NCI-H774 (cell line): ENCODE results near the gene SBF1.

ENCODE experiments used
- DNase-seq: peaks from one replicate; lab custom pipeline; 2025; lab: John Stamatoyannopoulos, UW

Gene SBF1

GRCh38 chr22:50506611-50507420 is 32.0 kb upstream of the SBF1 start:
- DNase-seq, result no peak

- DNase-seq, result no peak
Observed at GRCh38 chr22:50505776-50506610, 31.2 kb upstream of the SBF1 start.

GRCh38 chr22:50505276-50505775 is 30.5 kb upstream of the SBF1 start:
- DNase-seq, result no peak

DNA sequence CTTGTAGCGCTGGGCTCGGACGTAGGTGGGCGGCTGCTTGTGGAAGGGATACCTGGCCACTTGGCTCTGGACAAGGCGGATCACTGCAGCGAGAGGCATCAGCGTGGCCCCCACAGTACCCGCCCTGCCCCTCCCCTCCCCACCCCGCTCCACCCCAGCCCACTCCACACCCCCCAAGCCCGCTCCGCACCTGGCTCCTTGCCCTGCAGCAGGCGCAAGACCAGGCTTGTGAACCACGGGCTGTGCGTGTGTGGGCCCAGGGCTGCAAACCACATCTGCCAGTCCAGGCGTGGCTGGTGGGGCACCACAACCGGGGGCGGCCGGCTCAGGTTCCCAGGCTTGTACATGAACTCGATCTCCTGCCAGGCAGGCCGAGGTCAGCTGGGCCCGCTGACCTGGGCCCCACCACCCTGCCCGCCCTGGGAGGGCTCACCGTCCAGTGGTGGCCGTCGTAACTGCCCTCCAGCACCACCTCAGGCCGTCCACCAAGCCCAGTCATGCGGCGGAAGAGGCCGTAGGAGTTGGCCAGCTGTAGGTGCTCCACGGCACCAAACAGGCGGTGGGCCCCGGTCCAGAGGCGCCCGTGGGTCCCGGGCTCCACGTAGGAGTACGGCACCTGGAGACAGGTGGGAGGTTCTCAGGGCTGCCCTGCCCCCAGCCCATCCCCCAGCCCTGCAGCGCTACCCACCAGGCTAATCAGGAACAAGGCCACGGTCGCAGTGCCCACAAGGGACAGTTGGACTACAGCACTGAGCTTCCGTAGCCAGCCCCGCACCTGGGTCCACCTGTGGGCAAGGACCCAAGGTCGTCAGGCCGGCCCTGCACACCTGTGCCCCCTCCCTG is 29.8 kb upstream of the SBF1 start:
- DNase-seq, result no peak

- DNase-seq, result no peak
Observed at GRCh38 chr22:50503475-50504145, 28.8 kb upstream of the SBF1 start.

DNA sequence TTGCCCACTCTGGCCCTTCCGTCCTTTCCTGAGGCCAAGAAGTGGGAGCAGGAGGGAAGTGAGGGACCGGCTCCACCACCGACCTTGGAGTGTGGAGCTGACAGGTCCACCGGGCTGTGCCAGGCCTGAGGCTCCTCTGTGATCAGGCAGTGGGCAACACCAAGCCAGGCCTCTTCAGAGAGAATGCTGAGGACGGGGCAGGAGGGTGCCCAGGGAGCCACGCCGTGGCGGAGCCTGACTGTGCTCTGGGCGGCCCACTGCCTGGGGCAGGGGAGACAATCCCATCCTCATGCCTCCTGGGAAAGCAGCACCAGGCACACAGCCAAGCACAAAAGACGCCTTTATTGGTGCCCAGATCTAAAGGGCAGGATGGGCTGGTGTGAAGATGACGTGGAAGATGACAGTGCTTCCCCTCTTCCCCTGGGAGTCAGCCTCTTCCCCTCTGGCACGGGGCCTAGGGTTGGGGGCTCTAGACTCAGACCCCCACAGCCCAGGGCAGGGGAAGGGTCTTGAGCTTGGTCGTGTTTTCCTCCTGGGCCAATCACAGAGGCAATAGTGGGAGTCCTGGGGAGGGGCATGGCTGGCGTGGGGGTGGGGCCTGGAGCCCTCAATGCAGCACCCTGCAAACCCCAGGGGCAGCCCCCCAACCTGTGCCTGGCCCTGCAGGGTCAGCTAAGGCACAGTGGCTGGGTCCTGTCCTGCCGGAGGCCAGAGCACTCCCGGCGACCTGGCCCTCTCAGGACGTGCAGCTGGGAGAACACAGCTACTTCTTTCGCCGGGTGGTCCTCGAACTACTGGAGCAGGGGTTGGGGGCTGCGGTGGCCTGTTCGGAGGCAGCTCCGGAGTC is 28.0 kb upstream of the SBF1 start:
- no peak for DNase-seq

- no peak for DNase-seq
Observed at GRCh38 chr22:50502096-50502495, 27.3 kb upstream of the SBF1 start.

DNA sequence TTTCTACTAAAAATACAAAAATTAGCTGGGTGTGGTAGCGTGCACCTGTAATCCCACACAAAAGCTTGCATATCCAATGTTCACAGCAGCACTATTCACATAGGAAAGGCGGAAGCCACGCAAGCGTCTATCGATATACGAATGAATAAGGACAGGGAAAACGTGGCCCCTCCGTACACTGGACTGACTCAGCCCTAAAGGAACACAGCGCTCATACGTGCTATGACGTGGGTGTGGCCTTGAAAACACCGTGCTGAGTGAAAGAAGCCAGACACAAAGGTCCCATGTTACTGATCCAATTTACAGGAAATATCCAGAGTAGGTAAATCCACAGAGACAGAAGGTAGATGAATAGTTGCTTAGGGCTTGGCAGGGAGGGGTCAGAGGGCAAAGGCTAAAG is 25.6 kb upstream of the SBF1 start:
- DNase-seq, result no peak

GRCh38 chr22:50498322-50498890 is 23.6 kb upstream of the SBF1 start:
- peak; percentile 36 for DNase-seq

DNA sequence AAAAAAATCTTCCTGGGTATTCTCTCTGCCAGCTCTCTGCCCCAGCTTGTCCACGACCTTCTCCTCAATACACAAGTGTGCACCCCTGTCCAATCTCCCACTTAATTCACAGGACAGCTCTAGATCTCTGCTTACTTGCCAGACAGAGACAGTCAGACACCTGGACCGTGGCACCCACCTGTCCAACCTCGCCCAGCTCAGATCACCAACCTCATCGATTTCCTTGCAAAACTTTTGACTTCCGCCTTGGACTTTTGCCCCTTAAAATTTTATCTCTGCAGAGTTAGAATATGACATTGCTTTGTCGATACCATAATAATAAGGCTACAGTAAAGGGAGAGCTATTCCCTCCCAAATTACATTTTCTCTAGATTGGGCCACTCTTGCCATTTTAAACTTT is 22.3 kb upstream of the SBF1 start:
- DNase-seq, result no peak

GRCh38 chr22:50490531-50491308 is 15.9 kb upstream of the SBF1 start:
- no peak for DNase-seq

DNA sequence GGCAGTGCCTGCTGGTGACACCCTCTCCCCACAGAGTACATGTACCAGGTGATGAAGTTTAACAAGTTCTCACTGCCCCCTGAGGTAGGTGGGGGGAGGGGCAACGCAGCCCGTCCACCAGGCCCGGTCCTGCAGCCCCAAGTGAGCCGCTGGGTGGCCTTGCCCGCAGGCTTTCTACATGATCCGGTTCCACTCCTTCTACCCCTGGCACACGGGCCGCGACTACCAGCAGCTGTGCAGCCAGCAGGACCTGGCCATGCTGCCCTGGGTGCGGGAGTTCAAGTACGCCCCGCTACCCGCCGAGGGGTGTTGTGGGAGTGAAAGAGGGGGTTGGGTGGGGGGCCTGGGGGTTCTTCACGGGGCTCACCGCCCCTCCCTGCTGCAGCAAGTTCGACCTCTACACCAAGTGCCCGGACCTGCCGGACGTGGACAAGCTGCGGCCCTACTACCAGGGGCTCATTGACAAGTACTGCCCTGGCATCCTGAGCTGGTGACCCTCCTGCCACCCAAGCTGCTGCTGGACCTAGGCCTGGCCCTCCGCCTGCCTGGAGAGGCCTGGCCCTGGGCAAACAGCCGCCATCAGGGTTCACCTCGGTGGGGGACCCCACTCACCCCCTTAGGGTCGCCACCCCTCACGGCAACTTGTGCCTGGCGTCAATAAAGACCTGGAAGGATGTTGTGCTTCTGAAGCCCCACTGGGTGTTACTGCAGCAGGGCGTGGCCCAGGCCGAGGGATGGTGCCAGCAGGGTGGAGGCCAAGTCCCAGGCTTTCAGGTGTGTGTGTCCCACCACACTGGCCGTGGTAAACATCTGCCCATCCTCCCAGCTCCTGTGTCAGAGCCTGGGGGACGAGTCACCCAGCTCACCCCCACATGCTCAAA is 14.8 kb upstream of the SBF1 start:
- DNase-seq, result no peak

- DNase-seq, result no peak
Observed at GRCh38 chr22:50488886-50489285, 14.1 kb upstream of the SBF1 start.

DNA sequence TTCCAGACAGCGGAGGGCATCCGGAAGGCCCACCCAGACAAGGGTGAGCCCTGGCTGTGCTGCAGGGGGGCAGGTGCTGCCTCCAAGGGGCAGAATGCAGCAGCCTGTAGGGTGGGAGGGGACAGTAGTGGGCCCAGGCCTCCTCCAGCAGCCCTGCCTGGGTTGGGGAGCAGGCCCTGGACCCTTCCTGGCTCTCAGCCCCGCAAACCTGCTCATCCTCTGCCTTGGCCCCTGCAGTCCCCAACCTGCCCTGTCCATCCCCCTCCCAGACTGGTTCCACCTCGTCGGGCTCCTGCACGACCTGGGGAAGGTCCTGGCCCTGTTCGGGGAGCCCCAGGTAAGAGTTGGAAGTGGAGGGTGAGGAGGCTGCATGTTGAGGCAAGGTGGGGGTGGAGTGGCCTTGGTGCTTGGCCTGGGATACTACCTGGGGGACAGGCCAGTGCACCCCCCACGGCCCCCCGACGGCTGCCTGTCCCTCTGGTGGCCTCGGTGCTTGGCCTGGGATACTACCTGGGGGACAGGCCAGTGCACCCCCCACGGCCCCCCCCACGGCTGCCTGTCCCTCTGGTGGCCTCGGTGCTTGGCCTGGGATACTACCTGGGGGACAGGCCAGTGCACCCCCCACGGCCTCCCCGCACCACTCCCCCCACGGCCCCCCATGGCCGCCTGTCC is 13.3 kb upstream of the SBF1 start:
- DNase-seq, result no peak

DNA sequence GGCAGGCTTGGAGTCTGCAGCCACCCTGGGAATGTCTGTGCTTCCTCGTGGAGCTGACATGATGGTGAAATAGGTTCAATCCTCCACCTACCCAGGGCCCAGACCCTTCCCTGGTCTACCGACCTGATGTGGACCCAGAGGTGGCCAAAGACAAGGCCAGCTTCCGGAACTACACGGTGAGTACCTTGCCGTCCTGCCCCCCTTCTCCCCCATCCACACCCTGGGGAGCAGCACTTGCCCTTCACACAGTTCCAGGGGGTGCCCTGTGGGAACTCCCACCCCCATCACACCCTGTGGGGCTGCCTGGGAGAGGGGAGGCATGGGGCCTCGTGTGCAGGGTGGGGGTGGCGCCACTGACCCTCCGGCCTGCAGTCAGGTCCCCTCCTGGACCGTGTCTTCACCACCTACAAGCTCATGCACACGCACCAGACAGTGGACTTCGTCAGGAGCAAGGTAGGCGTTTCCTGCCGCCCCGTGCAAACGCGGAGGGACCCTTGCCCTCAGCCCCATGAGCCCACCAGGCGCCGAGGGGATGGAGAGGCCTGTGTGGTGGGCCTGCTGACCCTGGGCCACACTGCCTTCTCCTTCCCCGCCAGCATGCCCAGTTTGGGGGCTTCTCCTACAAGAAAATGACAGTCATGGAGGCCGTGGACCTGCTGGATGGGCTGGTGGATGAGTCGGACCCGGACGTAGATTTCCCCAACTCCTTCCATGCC is 12.6 kb upstream of the SBF1 start:
- DNase-seq, result no peak

- DNase-seq, result no peak
Observed at GRCh38 chr22:50486561-50487289, 11.9 kb upstream of the SBF1 start, which contains the start of gene MIOX. TSS of gene MIOX (plus strand) at chr22:50486859. CDS start at chr22:50486898, 39 bp downstream.
